Keratinocyte (primary cell): Measurements from ENCODE around the gene TRAF5. TPM values are rescaled to one million over a fixed set of nuclear protein-coding genes. Genes with fewer than 3 reads are reported as not detected.

Experiments
- DNase-seq: peaks from one replicate; pipeline ENCODE4 v3.0.0-alpha.2; 2011; ENCODE audit warnings: low read depth, missing footprints, low spot score
- FAIRE-seq: peaks from 2 replicates; lab custom pipeline; 2011; peaks lifted over from hg19 to GRCh38; lab: Jason Lieb, UNC
- H2AFZ ChIP-seq: 2 replicates; pipeline ENCODE4 v1.6.0; 2012; ENCODE audit warnings: low read length, control low read depth, inconsistent platforms; ENCODE audit not compliant: control insufficient read depth
- H3K27ac ChIP-seq: 2 replicates; pipeline ENCODE4 v1.5.1; 2011; ENCODE audit warnings: low read length; ENCODE audit not compliant: control insufficient read depth, insufficient read depth
- H3K27me3 ChIP-seq: 3 replicates; pipeline ENCODE4 v1.6.0; 2011; ENCODE audit warnings: low read length; ENCODE audit not compliant: control insufficient read depth, insufficient read depth; ENCODE audit errors: extremely low read depth
- H3K36me3 ChIP-seq, 2 experiments: 2 replicates in 1 of 2; 3 replicates in 1 of 2; pipeline ENCODE4 v1.5.1; 2011; ENCODE audit warnings: low read length in 2 of 2, mild to moderate bottlenecking in 1 of 2; ENCODE audit not compliant: control insufficient read depth in 2 of 2, insufficient read depth in 2 of 2; ENCODE audit errors: extremely low read depth in 1 of 2
- H3K4me1 ChIP-seq: 3 replicates; pipeline ENCODE4 v1.5.1; 2011; ENCODE audit warnings: low read length; ENCODE audit not compliant: control insufficient read depth, insufficient read depth; ENCODE audit errors: extremely low read depth
- H3K4me2 ChIP-seq: 3 replicates; pipeline ENCODE4 v1.6.0; 2011; ENCODE audit warnings: low read depth, low read length; ENCODE audit not compliant: control insufficient read depth, insufficient read depth; ENCODE audit errors: extremely low read depth
- H3K4me3 ChIP-seq, 3 experiments: fragments of 200-600 bp in 1 of 3; sonication (generic) in 1 of 3; 2 replicates in 2 of 3; 3 replicates in 1 of 3; pipeline ENCODE4 v1.5.1; 2011 to 2016; ENCODE audit warnings: low read length in 3 of 3, mild to moderate bottlenecking in 3 of 3, control low read depth in 2 of 3, inconsistent platforms in 1 of 3, low read depth in 1 of 3, mixed read lengths in 1 of 3, mixed run types in 1 of 3, moderate library complexity in 1 of 3; ENCODE audit not compliant: control insufficient read depth in 2 of 3, insufficient read depth in 2 of 3; ENCODE audit errors: extremely low read depth in 1 of 3
- H3K79me2 ChIP-seq: 2 replicates; pipeline ENCODE4 v1.6.0; 2012; ENCODE audit warnings: low read length; ENCODE audit not compliant: control insufficient read depth, insufficient read depth
- H3K9ac ChIP-seq: 3 replicates; pipeline ENCODE4 v1.6.0; 2011; ENCODE audit warnings: low read length; ENCODE audit not compliant: control insufficient read depth, insufficient read depth; ENCODE audit errors: extremely low read depth
- H3K9me1 ChIP-seq: 3 replicates; pipeline ENCODE4 v1.6.0; 2011; ENCODE audit warnings: low read length; ENCODE audit not compliant: control insufficient read depth, insufficient read depth; ENCODE audit errors: extremely low read depth
- H3K9me3 ChIP-seq: 2 replicates; pipeline ENCODE4 v1.5.1; 2012; ENCODE audit warnings: low read depth, low read length; ENCODE audit not compliant: control insufficient read depth
- H4K20me1 ChIP-seq: 3 replicates; pipeline ENCODE4 v1.6.0; 2011; ENCODE audit warnings: low read length; ENCODE audit not compliant: control insufficient read depth, insufficient read depth; ENCODE audit errors: extremely low read depth
- CTCF ChIP-seq, 3 experiments: IDR thresholded peaks in 1 of 3; conservative IDR thresholded peaks in 1 of 3; optimal IDR thresholded peaks in 1 of 3; 2 replicates in 2 of 3; 3 replicates in 1 of 3; pipeline versions ENCODE3 to v1.5.1; 2011; ENCODE audit warnings: low read length in 3 of 3, mild to moderate bottlenecking in 3 of 3, moderate library complexity in 2 of 3, control low read depth in 1 of 3, inconsistent platforms in 1 of 3; ENCODE audit not compliant: insufficient read depth in 2 of 3; ENCODE audit errors: extremely low read depth in 1 of 3
- EZH2 ChIP-seq: IDR thresholded peaks from one replicate; pipeline ENCODE4 v1.6.1; 2012; ENCODE audit warnings: inconsistent platforms, mild to moderate bottlenecking, low read length, moderate library complexity
- dilution Hi-C: fragments of 300-500 bp; cut with MboI; formaldehyde crosslinking; loops from one replicate; pipeline ENCODE4 v1.7.0; 2020; ENCODE audit warnings: low sequenced_read_pairs; ENCODE audit not compliant: extremely low pct_ligation_motif_present
- polyA plus RNA-seq, 5 experiments: library from polyadenylated mRNA; depleted of rRNA in 3 of 5; stranded (reverse) in 3 of 5; stranded (forward) in 1 of 5; unstranded in 1 of 5; fragments of >200 nt; gene quantifications; 1 replicate in 1 of 5; 2 replicates in 3 of 5; 3 replicates in 1 of 5; pipeline versions ENCODE4 v1.2.1 to v1.2.3, GENCODE V29; 2011 to 2012; ENCODE audit warnings: missing spikeins in 2 of 5, low read depth in 1 of 5, low replicate concordance in 1 of 5

The TRAF5 gene
- polyA plus RNA-seq, 1 donor (not counting 4 experiments of a cell fraction or from before 2014, with no cell fraction given): 2.1 TPM

GRCh38 chr1:211282023-211282373 lies 44.6 kb upstream of the TRAF5 start:
- Histone ChIP-seq H3K4me1 (no peaks in the 10 kb centered on the region), H3K9me1 (no peaks in the 10 kb centered on the region), H3K79me2 (no peaks in the 10 kb centered on the region), H3K27me3 (no peaks in the 10 kb centered on the region), H3K4me2 (no peak overlapping the region), H3K27ac (no peak overlapping the region), H2AFZ (no peak overlapping the region), H3K36me3 (peaks cover 12 to 15% of the 10 kb centered on the region in 2 experiments), H3K9ac (no peak overlapping the region), H3K9me3 (no peaks in the 10 kb centered on the region), H4K20me1 (no peaks in the 10 kb centered on the region), H3K4me3 (no peak overlapping the region)
- FAIRE-seq (no peak), DNase-seq (no peak)
- no peak for TF ChIP-seq CTCF (optimal IDR thresholded peaks at IDR 0.05 in 1 of 3, IDR thresholded peaks at IDR 0.05 in 1 of 3, conservative IDR thresholded peaks at IDR 0.05 in 1 of 3; ENCODE audit: extremely low read depth in 1 of 3, insufficient read depth in 2 of 3, low read length in 3 of 3)
- TF ChIP-seq EZH2: no peak
- dilution Hi-C loops: no loop called here

GRCh38 chr1:211285196-211285595 lies 41.4 kb upstream of the TRAF5 start:
- H3K36me3 ChIP-seq: peaks cover 17% of the 10 kb centered on the region in 2 experiments

More at GRCh38 chr1:211285196-211285595, 41.4 kb upstream of the TRAF5 start:
- no peaks in the 10 kb centered on the region for H4K20me1 ChIP-seq
- H3K9me3 ChIP-seq: no peaks in the 10 kb centered on the region
- H3K4me1 ChIP-seq: no peaks in the 10 kb centered on the region
- no peak overlapping the region for H3K9ac ChIP-seq
- no peak overlapping the region for H2AFZ ChIP-seq
- dilution Hi-C loops: no loop called here
- no peaks in the 10 kb centered on the region for H3K27me3 ChIP-seq
- H3K9me1 ChIP-seq: no peaks in the 10 kb centered on the region
- no peaks in the 10 kb centered on the region for H3K79me2 ChIP-seq
- no peak overlapping the region for H3K4me3 ChIP-seq
- FAIRE-seq: no peak
- DNase-seq: no peak
- no peak overlapping the region for H3K27ac ChIP-seq
- no peak overlapping the region for H3K4me2 ChIP-seq
- TF ChIP-seq CTCF (optimal IDR thresholded peaks at IDR 0.05 in 1 of 3, IDR thresholded peaks at IDR 0.05 in 1 of 3, conservative IDR thresholded peaks at IDR 0.05 in 1 of 3; ENCODE audit: extremely low read depth in 1 of 3, insufficient read depth in 2 of 3, low read length in 3 of 3) (no peak), EZH2 (no peak)
